SU-DHL-6 (cell line): ENCODE data around the gene CNRIP1.

Experiments
- H2AFZ ChIP-seq: fragments of 200-600 bp; sonication (generic); 2 replicates; pipeline ENCODE4 v1.6.1; 2014; ENCODE audit warnings: low read depth, mild to moderate bottlenecking, moderate library complexity, mixed read lengths, antibody characterized with exemption, low read length; ENCODE audit not compliant: severe bottlenecking
- H3F3A ChIP-seq: fragments of 200-600 bp; shearing (Covaris generic); 2 replicates; pipeline ENCODE4 v1.6.0; 2016; ENCODE audit warnings: antibody characterized with exemption, mild to moderate bottlenecking; ENCODE audit not compliant: insufficient read depth
- H3K27ac ChIP-seq: fragments of 200-600 bp; sonication (generic); 2 replicates; pipeline ENCODE4 v1.5.1; 2016; ENCODE audit warnings: low read depth, mild to moderate bottlenecking, low read length, moderate library complexity, mixed read lengths
- H3K27me3 ChIP-seq: fragments of 200-600 bp; sonication (generic), shearing (Covaris generic); 2 replicates; pipeline ENCODE4 v1.6.0; 2014; ENCODE audit warnings: mild to moderate bottlenecking, low read length
- H3K36me3 ChIP-seq: fragments of 200-600 bp; sonication (generic); 2 replicates; pipeline ENCODE4 v1.6.1; 2014; ENCODE audit warnings: mild to moderate bottlenecking, low read length, mixed read lengths
- H3K4me2 ChIP-seq: fragments of 300-600, 200-600 bp; shearing (Covaris generic), sonication (generic); 2 replicates; pipeline ENCODE4 v1.6.0; 2014; ENCODE audit warnings: low read length, low read depth, mild to moderate bottlenecking; ENCODE audit not compliant: poor library complexity, severe bottlenecking
- H3K4me3 ChIP-seq: fragments of 200-600 bp; sonication (generic); 2 replicates; pipeline ENCODE4 v1.5.1; 2014; ENCODE audit warnings: antibody characterized with exemption, low read length, mild to moderate bottlenecking, mixed read lengths; ENCODE audit not compliant: insufficient read depth, poor library complexity, severe bottlenecking
- H3K79me2 ChIP-seq: fragments of 200-600 bp; sonication (generic); 2 replicates; pipeline ENCODE4 v1.6.1; 2014; ENCODE audit warnings: mild to moderate bottlenecking, low read length, moderate library complexity; ENCODE audit not compliant: insufficient read depth
- H3K9ac ChIP-seq: fragments of 200-600 bp; sonication (generic); 2 replicates; pipeline ENCODE4 v1.7.0; 2014; ENCODE audit warnings: mild to moderate bottlenecking, low read length
- H3K9me2 ChIP-seq: fragments of 200-600 bp; sonication (generic); replicated peaks from 2 replicates; pipeline ENCODE4 v1.6.1; 2014; ENCODE audit warnings: low read length; ENCODE audit not compliant: insufficient read depth
- H3K9me3 ChIP-seq: fragments of 200-600 bp; sonication (generic); 2 replicates; pipeline ENCODE4 v1.6.1; 2014; ENCODE audit warnings: low read length, mixed read lengths; ENCODE audit not compliant: insufficient read depth
- H4K20me1 ChIP-seq: fragments of 200-600 bp; sonication (generic); 2 replicates; pipeline ENCODE4 v1.6.1; 2014; ENCODE audit warnings: low read depth, mild to moderate bottlenecking, antibody characterized with exemption, low read length, moderate library complexity, mixed read lengths
- EZH2phosphoT487 ChIP-seq: fragments of 200-600 bp; sonication (generic), shearing (Covaris generic); conservative IDR thresholded peaks from 2 replicates; pipeline ENCODE4 v1.6.1; 2018; ENCODE audit warnings: mild to moderate bottlenecking, antibody characterized with exemption, low read length, moderate library complexity, mixed read lengths
- TF ChIP-seq, protein P1 (sequence below): fragments of 200-600 bp; sonication (generic); IDR thresholded peaks from one replicate; pipeline ENCODE4 v1.5.1; 2017; ENCODE audit warnings: antibody characterized with exemption, mild to moderate bottlenecking, low read length, moderate library complexity; ENCODE audit not compliant: insufficient read depth, poor library complexity, severe bottlenecking

Gene CNRIP1

DNA sequence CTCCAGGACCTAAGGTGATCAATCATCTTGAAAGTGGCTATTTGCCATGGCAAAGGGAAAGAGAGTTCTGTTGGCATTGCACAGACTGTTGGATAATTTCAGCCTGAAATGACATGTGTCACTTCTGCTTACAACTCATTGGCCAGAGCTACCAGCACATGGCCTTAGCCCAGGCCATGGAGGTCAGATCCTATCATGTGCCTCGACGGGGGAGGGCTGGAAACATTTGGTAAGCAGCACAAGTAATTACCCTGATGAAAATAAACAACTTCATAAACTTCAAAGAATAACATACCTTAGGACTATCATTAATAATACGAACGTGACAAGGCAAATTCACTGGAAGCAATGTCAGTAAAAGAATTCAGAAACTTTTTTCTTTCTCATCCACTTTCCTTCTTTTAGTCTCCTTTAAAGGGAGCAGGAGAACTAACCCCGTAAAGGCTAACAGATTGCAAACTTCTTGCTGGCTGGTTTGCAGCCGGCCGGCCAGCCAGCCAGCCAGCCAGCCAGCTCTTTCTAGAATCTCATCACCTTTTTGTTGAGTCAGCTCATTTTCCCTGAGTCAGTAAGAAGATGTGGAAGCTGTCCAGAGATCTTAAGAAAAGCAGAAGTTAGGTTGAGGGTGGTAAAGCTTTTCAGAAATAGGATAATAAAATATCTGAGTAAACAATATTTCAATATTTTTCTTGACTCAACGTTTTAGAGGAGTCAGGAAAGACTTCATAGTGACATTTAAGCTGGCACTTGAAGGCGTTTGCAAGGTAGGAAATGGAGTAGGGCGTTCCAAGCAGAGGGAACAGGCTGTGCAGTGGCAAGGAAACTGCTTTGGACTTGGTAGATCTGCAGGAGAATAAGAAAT is 31.9 kb downstream of the CNRIP1 start:
- H2AFZ ChIP-seq = no peak overlapping the region
- no peak overlapping the region for H3K4me3 ChIP-seq
- TF ChIP-seq EZH2phosphoT487 = no peak
- TF ChIP-seq, protein P1, sequence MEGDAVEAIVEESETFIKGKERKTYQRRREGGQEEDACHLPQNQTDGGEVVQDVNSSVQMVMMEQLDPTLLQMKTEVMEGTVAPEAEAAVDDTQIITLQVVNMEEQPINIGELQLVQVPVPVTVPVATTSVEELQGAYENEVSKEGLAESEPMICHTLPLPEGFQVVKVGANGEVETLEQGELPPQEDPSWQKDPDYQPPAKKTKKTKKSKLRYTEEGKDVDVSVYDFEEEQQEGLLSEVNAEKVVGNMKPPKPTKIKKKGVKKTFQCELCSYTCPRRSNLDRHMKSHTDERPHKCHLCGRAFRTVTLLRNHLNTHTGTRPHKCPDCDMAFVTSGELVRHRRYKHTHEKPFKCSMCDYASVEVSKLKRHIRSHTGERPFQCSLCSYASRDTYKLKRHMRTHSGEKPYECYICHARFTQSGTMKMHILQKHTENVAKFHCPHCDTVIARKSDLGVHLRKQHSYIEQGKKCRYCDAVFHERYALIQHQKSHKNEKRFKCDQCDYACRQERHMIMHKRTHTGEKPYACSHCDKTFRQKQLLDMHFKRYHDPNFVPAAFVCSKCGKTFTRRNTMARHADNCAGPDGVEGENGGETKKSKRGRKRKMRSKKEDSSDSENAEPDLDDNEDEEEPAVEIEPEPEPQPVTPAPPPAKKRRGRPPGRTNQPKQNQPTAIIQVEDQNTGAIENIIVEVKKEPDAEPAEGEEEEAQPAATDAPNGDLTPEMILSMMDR = no peak

DNA sequence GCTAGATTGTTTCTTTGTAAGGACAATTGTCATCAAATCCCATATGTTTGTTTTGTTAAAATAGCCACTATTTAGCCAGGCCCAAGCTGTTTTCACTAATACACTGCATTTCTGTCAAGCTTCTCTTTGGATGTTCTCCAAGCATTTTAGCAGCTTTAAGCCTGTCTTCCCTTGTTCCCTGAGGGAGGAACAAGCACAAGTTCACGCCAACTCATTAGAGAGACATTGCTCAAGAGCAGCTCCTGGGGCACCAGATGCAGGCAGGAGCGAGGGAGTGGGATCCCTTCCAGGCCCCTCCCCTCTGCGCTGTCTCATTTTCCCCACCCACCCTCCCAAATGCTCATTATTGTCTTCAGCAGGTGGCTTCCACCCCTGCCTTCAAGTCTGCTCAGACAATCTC is 34.9 kb downstream of the CNRIP1 start:
- Histone ChIP-seq H3K4me2 (no peak overlapping the region), H3K79me2 (no peaks in the 10 kb centered on the region), H3K27me3 (no peaks in the 10 kb centered on the region), H3K36me3 (no peaks in the 10 kb centered on the region), H2AFZ (no peak overlapping the region), H4K20me1 (no peaks in the 10 kb centered on the region), H3K27ac (no peak overlapping the region), H3K9me2 (no peaks in the 10 kb centered on the region), H3K9ac (no peak overlapping the region), H3K4me3 (no peak overlapping the region), H3K9me3 (no peaks in the 10 kb centered on the region), H3F3A (no peaks in the 10 kb centered on the region)
- TF ChIP-seq, protein P1 = no peak
- no peak for TF ChIP-seq EZH2phosphoT487

More for the DNA sequence above, 31.9 kb downstream of the CNRIP1 start:
- H3K36me3 ChIP-seq = no peaks in the 10 kb centered on the region
- H3K27me3 ChIP-seq = no peaks in the 10 kb centered on the region
- H3K4me2 ChIP-seq = no peak overlapping the region
- H3K79me2 ChIP-seq = no peaks in the 10 kb centered on the region
- no peak overlapping the region for H3K9ac ChIP-seq
- no peaks in the 10 kb centered on the region for H3F3A ChIP-seq
- H3K27ac ChIP-seq = no peak overlapping the region
- H3K9me3 ChIP-seq = no peaks in the 10 kb centered on the region
- H3K9me2 ChIP-seq = no peaks in the 10 kb centered on the region
- H4K20me1 ChIP-seq = no peaks in the 10 kb centered on the region

DNA sequence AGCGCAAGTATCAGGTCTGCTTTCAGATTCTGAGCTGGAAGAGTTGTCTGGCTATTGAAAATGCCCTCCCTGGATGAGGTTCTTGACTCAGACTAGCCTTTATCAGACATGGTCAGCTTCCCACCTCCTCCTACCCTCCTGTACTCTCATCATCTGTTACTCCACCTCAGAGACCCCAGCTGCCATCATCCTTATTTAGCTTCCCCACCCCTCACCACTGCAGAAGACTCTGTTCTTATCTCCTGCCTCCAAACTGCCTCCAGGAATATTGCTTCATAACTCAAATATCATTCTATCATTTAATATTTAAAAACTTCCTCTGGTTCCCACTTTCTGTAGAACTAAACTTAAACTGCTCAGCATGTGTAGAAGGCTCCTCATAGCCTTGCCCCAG is 36.3 kb downstream of the CNRIP1 start:
- H3K27me3 ChIP-seq = no peaks in the 10 kb centered on the region
- no peaks in the 10 kb centered on the region for H3K36me3 ChIP-seq
- H3K4me3 ChIP-seq = no peak overlapping the region
- no peak overlapping the region for H3K27ac ChIP-seq
- H2AFZ ChIP-seq = no peak overlapping the region
- H3K4me2 ChIP-seq = no peak overlapping the region
- no peak overlapping the region for H3K9ac ChIP-seq
- H3F3A ChIP-seq = no peaks in the 10 kb centered on the region
- H3K9me3 ChIP-seq = no peaks in the 10 kb centered on the region
- H4K20me1 ChIP-seq = no peaks in the 10 kb centered on the region
- TF ChIP-seq, protein P1 = no peak
- no peak for TF ChIP-seq EZH2phosphoT487
- H3K9me2 ChIP-seq = no peaks in the 10 kb centered on the region
- H3K79me2 ChIP-seq = no peaks in the 10 kb centered on the region
